ENCODE data around the gene KATNB1. TPM values are rescaled to one million over a fixed set of nuclear protein-coding genes. Genes with fewer than 3 reads are reported as not detected.

The KATNB1 gene
- total RNA-seq, 4 donors from 2014 or later = 17.7 to 27.1 (median 21.7) TPM

DNA sequence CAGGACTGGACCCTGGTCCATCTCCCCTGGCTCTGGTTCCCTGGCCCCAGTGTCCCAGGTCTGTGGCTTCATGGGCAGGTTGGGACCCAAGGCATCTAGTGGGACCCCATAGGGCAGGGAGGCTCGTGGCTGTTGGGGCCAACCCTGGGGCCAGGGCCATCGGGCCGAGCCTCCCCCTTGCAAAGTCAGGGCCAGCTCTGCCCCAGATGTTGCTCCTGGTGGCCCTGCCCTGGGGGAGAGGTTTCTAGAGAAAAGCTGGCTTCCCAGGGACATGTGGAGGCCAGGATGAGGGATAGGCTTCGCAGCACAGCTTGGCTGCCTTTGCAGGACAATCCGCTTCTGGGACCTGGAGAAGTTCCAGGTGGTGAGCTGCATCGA lies 16.6 kb downstream of the KATNB1 start:
- H3K9me3 ChIP-seq = no peaks in the 10 kb centered on the region
- DNase-seq = no peak
- H3K4me3 ChIP-seq = no peak overlapping the region
- no peak overlapping the region for H3K27ac ChIP-seq
- TF ChIP-seq POLR2A (IDR thresholded peaks at IDR 0.05) = no peak
- TF ChIP-seq, protein P1, sequence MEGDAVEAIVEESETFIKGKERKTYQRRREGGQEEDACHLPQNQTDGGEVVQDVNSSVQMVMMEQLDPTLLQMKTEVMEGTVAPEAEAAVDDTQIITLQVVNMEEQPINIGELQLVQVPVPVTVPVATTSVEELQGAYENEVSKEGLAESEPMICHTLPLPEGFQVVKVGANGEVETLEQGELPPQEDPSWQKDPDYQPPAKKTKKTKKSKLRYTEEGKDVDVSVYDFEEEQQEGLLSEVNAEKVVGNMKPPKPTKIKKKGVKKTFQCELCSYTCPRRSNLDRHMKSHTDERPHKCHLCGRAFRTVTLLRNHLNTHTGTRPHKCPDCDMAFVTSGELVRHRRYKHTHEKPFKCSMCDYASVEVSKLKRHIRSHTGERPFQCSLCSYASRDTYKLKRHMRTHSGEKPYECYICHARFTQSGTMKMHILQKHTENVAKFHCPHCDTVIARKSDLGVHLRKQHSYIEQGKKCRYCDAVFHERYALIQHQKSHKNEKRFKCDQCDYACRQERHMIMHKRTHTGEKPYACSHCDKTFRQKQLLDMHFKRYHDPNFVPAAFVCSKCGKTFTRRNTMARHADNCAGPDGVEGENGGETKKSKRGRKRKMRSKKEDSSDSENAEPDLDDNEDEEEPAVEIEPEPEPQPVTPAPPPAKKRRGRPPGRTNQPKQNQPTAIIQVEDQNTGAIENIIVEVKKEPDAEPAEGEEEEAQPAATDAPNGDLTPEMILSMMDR (IDR thresholded peaks at IDR 0.05) = no peak
- peaks cover 0 to 23% (median 0%) of the 10 kb centered on the region in 3 donors for H3K36me3 ChIP-seq
- no peaks in the 10 kb centered on the region for H3K27me3 ChIP-seq
- H3K4me1 ChIP-seq = no peaks in the 10 kb centered on the region

DNA sequence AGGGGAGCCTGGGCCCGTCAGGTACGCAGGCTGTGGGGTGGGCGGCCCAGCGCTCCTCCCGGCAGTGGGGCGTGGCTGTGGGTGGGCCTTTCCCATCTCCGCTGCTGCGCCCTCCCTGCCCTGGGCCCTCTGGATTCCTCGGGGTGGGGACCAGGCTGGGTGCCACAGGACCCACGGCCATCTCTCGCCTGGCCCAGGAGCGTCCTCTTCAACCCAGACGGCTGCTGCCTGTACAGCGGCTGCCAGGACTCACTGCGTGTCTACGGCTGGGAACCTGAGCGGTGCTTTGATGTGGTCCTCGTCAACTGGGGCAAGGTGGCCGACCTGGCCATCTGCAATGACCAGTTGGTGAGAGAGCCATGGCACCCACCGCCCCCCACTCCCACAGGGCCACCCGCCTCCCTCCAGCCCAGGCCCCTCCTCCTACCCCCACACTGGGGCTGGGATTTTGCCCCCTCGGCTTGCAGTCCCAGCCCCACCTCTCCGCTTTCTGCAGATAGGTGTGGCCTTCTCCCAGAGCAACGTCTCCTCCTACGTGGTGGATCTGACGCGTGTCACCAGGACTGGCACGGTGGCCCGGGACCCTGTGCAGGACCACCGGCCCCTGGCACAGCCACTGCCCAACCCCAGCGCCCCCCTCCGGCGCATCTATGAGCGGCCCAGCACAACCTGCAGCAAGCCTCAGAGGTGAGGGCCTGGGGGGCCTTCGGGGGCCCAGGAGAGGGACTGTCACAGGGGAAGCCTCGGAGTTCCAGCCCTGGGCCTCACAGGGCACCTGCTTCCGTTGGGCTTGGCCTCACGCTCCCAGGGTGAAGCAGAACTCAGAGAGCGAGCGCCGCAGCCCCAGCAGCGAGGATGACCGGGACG lies 17.2 kb downstream of the KATNB1 start:
- H3K4me3 ChIP-seq = no peak overlapping the region
- H3K27ac ChIP-seq = no peak overlapping the region
- H3K9me3 ChIP-seq = no peaks in the 10 kb centered on the region
- H3K36me3 ChIP-seq = peaks cover 0 to 23% (median 0%) of the 10 kb centered on the region in 3 donors
- H3K4me1 ChIP-seq = no peaks in the 10 kb centered on the region
- TF ChIP-seq POLR2A (IDR thresholded peaks at IDR 0.05) = no peak
- TF ChIP-seq, protein P1 (IDR thresholded peaks at IDR 0.05) = no peak
- DNase-seq = no peak
- no peaks in the 10 kb centered on the region for H3K27me3 ChIP-seq

DNA sequence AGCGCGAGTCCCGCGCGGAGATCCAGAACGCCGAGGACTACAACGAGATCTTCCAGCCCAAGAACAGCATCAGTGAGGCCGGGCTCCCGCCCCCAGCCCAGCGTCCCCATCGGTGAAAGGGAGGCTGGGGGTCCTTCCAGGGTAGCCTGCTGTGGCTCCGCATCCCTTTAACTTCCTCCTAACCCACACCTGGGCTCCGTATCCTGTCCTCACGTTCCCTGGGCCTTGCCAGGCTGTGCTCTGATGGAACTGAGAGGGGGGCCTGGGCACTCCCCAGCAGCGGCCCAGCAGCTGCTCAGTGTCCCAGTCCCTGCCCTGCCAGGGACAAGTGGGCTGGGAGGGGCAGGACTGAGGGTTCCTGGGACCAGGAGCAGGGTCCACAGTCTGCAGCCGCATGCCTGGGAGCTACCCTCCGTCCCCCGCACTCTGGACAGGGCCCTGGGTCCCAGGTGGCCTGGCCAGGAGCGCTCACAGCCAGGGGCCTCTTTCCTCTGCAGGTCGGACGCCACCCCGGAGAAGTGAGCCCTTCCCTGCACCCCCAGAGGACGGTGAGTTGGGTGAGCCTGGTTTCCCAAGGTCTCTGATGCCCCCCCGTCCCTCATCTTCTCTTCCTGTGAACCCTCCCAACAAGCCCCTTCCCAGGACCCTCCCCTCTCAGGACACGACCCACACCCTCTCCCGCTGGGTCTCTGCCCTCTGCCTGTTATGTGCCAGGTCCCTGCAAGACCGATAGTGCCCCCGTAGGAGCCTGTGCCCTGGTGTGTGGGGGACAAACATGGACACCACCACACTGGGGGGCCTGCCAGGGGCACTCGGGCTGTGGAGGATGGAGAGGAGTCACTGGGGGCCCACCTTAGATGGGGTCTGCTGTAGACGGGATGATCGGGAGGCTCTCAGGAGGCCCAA lies 18.1 kb downstream of the KATNB1 start:
- Histone ChIP-seq H3K36me3 (peaks cover 0 to 27% (median 0%) of the 10 kb centered on the region in 3 donors), H3K27me3 (no peaks in the 10 kb centered on the region), H3K9me3 (no peaks in the 10 kb centered on the region), H3K4me3 (no peak overlapping the region), H3K27ac (no peak overlapping the region), H3K4me1 (no peaks in the 10 kb centered on the region)
- TF ChIP-seq, protein P1 (IDR thresholded peaks at IDR 0.05) = no peak
- TF ChIP-seq POLR2A (IDR thresholded peaks at IDR 0.05) = no peak
- no peak for DNase-seq

DNA sequence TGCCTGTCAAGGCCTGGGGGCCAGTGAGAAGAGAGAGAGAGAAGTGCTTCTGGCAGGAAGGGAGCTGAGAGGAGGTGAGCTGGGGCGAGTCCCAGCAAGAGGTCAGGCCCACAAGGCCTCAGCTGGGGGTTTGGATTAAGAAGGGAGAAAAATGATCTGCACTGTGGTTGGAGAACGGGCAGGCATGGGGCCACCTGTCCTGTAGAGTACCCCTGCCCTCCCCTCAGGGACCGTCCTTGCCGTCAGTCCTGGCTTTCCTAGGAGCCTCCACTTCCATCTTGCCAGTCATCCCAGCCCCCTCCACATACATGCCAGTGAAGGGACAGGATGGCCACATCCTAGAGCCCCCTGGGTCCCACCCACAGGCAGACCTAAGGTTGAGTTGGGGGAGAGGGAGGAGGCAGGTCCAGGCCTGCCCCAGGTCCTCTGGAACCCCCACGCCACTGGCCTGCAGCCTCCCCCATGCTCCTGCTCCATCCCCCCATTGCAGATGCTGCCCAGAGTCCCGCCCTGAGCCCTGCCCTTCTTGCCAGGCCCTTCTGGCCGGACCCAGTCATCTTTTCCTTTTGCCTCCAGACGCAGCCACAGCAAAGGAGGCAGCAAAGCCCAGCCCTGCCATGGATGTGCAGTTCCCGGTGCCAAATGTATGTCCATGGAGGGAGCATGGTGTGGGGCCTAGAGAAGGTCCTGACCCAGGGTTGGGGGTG lies 18.9 kb downstream of the KATNB1 start:
- Histone ChIP-seq H3K4me3 (no peak overlapping the region), H3K27ac (no peak overlapping the region), H3K9me3 (no peaks in the 10 kb centered on the region), H3K27me3 (no peaks in the 10 kb centered on the region), H3K4me1 (no peaks in the 10 kb centered on the region), H3K36me3 (peaks cover 0 to 32% (median 0%) of the 10 kb centered on the region in 3 donors)
- no peak for DNase-seq
- TF ChIP-seq, protein P1 (IDR thresholded peaks at IDR 0.05) = no peak
- no peak for TF ChIP-seq POLR2A (IDR thresholded peaks at IDR 0.05)

DNA sequence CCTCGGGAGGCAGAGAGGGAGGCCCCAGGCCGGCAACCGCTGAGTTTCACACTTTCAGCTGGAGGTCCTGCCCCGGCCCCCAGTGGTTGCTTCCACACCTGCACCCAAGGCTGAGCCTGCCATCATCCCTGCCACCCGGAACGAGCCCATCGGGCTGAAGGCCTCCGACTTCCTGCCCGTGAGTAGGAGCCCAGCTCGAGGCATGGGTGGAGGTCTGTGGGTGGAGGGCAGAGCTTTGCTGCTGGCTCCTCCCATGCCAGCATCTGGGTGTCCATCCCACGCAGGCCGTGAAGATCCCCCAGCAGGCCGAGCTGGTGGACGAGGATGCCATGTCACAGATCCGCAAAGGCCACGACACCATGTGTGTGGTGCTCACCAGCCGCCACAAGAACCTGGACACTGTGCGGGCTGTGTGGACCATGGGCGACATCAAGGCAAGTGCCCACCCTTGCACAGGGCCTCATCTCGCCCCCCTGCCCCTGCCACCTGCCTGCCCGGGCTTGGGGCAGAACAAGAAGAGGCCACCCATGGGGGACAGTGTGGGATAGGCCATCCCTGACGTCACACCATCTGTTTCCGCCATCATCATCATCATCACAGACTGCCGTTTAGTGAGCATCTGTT lies 19.6 kb downstream of the KATNB1 start:
- Histone ChIP-seq H3K27me3 (no peaks in the 10 kb centered on the region), H3K4me3 (no peak overlapping the region), H3K27ac (no peak overlapping the region), H3K9me3 (no peaks in the 10 kb centered on the region), H3K36me3 (peaks cover 0 to 38% (median 0%) of the 10 kb centered on the region in 3 donors), H3K4me1 (no peaks in the 10 kb centered on the region)
- DNase-seq = no peak
- TF ChIP-seq, protein P1 (IDR thresholded peaks at IDR 0.05) = no peak
- no peak for TF ChIP-seq POLR2A (IDR thresholded peaks at IDR 0.05)
